ENCODE results near the gene ECI2. TPM values are rescaled to one million over a fixed set of nuclear protein-coding genes. Genes with fewer than 3 reads are reported as not detected.

Gene ECI2
- total and polyA plus RNA-seq, 3 donors from 2014 or later = 52.3 to 57.2 (median 53.3) TPM

- Histone ChIP-seq H3K4me3 (no peak overlapping the region), H3K9me3 (no peaks in the 10 kb centered on the region), H3K27me3 (no peaks in the 10 kb centered on the region), H3K36me3 (ENCODE audit: low read depth, missing control alignments) (no peaks in the 10 kb centered on the region), H3K27ac (no peak overlapping the region), H3K4me1 (no peaks in the 10 kb centered on the region)
- WGBS, 2 donors = 90 to 94% methylated on average over 2 of the region's 2 CpGs
- DNase-seq = no peak
- TF ChIP-seq POLR2A (IDR thresholded peaks at IDR 0.05) = no peak
- no peak for TF ChIP-seq CTCF (IDR thresholded peaks at IDR 0.05)
- intact Hi-C loops (cut with DNase I; ENCODE audit: low total_unique reads) = no loop called here
Measured at GRCh38 chr6:4107873-4108272, 27.5 kb downstream of the ECI2 start.

- intact Hi-C loops (cut with DNase I; ENCODE audit: low total_unique reads) = no loop called here
- no peak for DNase-seq
- 61 to 77% methylated on average over 4 of the region's 4 CpGs for WGBS, 2 donors
- Histone ChIP-seq H3K9me3 (no peaks in the 10 kb centered on the region), H3K4me1 (no peaks in the 10 kb centered on the region), H3K36me3 (ENCODE audit: low read depth, missing control alignments) (no peaks in the 10 kb centered on the region), H3K27me3 (no peaks in the 10 kb centered on the region), H3K4me3 (no peak overlapping the region), H3K27ac (no peak overlapping the region)
- TF ChIP-seq POLR2A (IDR thresholded peaks at IDR 0.05) (no peak), CTCF (IDR thresholded peaks at IDR 0.05) (no peak)
Measured at GRCh38 chr6:4105980-4106536, 29.3 kb downstream of the ECI2 start.

DNA sequence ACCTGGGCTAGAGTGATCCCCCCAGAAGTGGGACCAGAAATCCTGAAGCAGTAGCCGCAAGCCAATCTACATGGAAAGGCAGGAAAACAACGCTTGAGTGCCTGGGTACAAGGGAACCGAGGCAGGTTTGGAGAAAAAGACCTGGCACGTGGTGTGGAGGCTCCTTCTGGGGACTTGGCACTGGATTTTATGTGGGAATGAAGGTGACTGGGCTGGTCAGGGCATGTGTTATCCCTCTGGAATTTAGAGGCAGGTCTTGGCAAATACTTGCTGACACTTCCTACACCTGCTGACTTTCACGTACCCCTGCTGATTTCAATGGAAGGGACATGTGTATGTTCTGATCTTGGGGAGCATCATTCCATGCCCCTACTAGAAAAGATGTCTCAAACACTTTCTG is 31.4 kb downstream of the ECI2 start:
- no peaks in the 10 kb centered on the region for H3K4me1 ChIP-seq
- H3K4me3 ChIP-seq = no peak overlapping the region
- DNase-seq = no peak
- H3K36me3 ChIP-seq (ENCODE audit: low read depth, missing control alignments) = no peaks in the 10 kb centered on the region
- H3K9me3 ChIP-seq = no peaks in the 10 kb centered on the region
- H3K27ac ChIP-seq = no peak overlapping the region
- H3K27me3 ChIP-seq = no peaks in the 10 kb centered on the region
- intact Hi-C loops (cut with DNase I; ENCODE audit: low total_unique reads) = no loop called here
- TF ChIP-seq CTCF (IDR thresholded peaks at IDR 0.05) = no peak
- TF ChIP-seq POLR2A (IDR thresholded peaks at IDR 0.05) = no peak
- 92 to 98% methylated on average over 5 of the region's 5 CpGs for WGBS, 2 donors

DNA sequence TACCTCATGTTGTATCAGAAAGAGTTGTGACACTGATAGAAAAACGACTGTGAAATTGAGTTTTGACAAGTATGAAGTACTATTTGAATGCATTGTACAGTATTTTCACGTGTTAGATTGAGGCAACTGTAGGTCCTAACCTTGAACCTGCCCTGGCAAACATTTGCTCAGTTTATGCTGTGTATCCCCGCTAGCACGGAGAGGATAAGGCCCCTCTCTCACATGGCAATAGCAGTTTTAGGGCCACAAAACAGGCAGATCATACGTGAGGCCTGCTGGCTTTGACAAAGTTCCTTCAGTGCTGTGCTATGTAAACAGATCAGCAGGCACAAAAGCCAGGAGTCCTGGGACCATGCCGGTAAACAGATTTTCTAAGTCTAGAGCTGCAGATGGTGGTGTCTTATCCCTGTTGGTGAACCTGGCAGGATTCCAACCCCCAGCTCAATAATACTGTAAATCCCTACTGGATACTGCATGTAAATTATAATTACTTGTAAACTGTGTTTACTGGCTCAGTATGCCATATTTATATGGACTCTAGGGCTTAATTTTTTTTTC is 32.6 kb downstream of the ECI2 start:
- DNase-seq = no peak

More for the DNA sequence above, 32.6 kb downstream of the ECI2 start:
- intact Hi-C loops (cut with DNase I; ENCODE audit: low total_unique reads) = no loop called here
- H3K4me1 ChIP-seq = no peaks in the 10 kb centered on the region
- H3K4me3 ChIP-seq = no peak overlapping the region
- TF ChIP-seq CTCF (IDR thresholded peaks at IDR 0.05) (no peak), POLR2A (IDR thresholded peaks at IDR 0.05) (no peak)
- H3K36me3 ChIP-seq (ENCODE audit: low read depth, missing control alignments) = no peaks in the 10 kb centered on the region
- H3K27ac ChIP-seq = no peak overlapping the region
- 60 to 74% methylated on average over 6 of the region's 6 CpGs for WGBS, 2 donors
- H3K9me3 ChIP-seq = no peaks in the 10 kb centered on the region
- no peaks in the 10 kb centered on the region for H3K27me3 ChIP-seq
